GM18907 (cell line): Measurements from ENCODE around the gene SPOP.
"Not testable (repeated sequence)": the region's sequence is repeated elsewhere in the genome, so short reads cannot be mapped to it uniquely, and the experiment has no call there.

Source experiments
- ATAC-seq: cut with Tn5 transposase; IDR thresholded peaks from one replicate; pipeline ENCODE4 v1.9.1; 2021; ENCODE audit warnings: mild to moderate bottlenecking, moderate library complexity; ENCODE audit not compliant: unreplicated experiment

SPOP gene

DNA sequence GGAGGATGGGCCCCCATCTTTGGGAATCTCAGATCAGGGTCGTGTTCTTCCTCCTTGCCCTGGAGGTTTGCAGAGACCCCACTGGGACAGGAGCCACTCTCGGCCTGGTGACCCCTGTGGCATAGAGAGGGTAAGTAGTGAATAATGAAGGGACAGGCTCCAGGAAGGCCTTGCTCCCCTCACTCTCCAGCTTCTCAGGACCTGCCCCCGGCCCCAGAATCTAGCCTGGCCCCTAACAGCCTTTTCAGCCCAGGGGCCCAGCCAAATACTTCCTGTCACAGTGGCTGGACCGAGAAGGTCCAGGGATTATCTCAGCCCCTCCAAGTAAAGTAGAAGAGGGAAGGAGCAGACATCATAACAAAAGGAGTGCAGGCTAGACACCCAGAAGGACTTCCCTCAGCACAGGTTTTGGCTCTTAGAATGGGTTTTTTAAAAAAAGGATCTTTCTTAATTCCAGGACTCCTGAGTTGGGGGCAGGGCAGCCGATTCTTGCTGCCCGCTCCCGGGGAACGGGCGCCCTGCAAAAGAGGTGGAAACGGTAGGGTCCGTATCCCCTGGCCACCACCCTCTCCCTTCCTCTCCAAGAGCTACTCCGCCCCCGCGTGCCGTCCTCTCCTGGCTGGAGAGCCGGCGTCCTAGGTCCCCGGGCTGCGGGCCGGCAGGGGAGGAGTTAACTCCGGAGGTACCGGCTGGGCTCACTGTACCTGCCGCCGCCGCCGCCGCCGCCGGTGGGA lies 102.8 kb downstream of the SPOP start:
- no peak for ATAC-seq

DNA sequence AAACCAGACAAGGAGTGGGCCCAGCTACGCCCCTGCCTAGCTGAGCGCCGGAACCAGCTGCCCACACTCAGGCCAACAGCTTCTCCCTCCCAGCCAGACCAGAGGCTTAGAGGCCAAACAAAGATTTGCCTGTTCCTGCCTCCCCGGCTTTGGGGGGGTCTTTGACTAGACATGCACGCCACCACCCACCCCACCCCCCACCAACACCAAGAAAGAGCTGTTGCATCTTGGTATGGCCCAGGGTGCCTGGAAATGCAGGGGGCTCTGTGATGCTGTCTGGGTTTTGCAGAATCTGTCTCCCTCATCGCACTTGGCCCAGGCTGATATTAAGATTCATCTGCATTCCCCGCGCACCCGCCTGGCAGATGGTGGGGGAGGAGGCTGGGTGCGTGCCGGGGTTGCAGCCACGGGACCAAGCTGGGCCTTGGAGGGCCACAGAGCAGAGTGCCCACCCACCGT lies 103.5 kb downstream of the SPOP start:
- ATAC-seq: no peak

DNA sequence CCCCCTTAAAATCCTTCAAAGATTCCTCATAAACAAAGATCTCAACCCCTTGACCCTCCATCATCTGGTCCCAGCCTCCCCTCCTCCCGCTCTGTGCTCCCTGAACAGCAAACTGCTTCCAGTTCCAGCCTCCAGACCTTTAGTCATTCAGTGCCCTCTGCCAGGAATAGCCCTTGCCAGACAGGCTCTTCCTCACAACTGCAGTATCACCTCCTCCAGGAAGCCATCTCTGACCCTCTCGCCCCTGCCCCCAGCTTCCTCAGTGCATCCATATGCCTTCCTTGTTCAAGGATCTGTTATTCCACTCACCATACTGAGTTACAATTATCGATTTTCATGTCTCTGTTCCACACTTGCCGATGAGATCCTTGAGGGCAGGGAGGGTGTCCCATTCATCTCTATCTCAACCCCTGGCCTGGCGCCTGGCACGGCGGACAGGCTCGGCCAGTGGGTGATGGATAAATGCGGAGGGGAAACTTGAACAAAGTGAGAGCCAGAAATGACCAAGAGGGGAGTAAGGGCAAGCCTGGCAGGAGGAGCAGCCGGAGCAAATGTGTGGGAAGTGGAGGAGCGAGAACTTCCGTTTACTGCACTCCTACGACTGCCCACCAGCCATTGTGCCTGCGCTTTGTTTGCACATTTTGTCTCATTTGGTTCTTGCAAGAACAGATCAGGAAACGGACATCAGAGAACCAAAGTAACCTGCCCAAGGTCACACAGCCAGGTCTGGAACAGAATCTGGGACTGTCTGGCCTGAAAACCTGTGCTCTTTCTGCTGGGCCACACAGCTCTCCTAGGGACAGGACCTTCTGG lies 104.2 kb downstream of the SPOP start:
- ATAC-seq: no peak

DNA sequence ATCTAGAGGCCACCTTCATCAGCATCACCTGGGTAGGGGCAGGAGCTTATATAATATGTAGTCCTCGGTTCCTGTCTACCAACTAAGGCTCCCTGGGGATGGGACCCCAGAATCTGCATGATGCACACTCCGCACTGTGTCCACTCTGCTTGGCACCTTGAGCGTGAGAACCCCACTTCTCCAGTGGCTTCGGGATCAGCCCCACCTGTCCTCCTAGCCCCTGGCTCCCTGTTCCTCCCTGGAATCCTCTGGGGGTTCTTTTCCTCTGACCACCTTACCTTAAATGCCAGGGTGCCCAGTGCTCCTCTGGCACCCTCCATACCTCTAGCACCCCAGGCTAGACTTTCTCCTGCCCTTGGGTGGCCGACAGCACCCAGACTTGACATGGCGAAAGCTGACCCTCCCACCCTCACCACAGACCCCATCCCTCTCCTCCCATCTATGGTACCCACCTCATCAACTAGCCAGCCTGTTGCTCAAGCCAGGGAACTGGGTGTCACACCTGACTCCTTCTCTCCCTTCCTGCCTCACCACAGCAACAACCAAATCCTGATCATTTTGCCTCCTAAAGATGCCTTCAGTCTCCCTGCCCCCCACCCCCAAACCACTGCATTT lies 105.0 kb downstream of the SPOP start:
- no peak for ATAC-seq

DNA sequence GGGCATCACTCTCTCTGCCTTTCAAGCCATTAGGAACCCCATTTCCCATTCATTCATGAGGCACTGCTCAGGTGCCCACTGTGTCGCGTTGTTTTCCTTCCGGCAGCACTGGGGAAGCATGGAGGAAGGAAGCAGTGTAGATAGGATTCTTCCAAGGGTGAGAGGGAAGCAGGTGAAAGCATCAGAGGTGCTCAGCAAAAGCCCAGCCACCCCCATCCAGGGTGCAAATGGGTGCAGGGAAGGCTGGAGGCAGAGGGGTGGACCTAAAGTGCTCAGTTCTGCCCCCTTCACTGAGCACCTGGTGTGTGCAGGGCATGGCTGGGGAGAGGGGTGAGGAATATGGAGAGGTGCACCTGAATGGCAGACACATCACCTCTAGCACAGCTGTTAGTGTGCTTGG lies 105.7 kb downstream of the SPOP start:
- no peak for ATAC-seq

DNA sequence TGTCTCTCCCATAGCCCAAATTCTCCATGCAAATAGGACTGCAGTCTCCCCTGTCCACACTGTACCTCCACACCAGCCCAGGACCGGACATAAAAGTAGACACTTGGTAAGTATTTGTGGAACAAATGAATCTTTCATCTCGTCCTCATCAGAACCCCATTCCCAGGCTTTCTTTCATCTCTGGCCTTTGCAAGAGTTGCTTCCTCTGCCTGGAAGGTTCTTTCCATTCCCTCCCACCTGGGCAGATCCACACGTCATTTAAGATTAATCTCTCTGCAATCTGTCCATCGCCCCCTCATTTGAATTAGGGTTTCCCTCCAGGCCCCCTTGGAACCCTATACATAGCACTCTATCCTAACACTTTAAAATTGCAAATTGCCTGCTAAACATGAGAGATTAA lies 106.1 kb downstream of the SPOP start:
- ATAC-seq: no peak

DNA sequence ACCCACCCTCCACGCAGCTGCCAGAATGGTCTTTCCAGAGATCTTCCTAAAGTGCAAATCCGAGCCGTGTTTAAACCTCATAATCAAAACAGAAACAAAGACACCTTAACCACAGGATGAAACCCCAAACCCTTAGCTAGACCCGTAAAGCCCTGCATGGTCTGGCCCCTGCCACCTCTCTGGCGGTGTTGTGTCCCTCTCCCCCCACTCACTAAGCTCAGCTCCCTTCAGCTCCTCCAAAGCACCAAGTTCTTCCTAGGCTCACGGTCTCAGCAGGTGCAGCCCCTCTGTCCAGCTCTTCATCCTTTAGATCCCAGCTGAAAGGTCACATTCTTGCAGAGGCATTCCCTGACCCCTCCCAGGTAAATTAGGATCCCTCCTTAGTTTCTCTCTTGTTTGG lies 106.6 kb downstream of the SPOP start:
- no peak for ATAC-seq

DNA sequence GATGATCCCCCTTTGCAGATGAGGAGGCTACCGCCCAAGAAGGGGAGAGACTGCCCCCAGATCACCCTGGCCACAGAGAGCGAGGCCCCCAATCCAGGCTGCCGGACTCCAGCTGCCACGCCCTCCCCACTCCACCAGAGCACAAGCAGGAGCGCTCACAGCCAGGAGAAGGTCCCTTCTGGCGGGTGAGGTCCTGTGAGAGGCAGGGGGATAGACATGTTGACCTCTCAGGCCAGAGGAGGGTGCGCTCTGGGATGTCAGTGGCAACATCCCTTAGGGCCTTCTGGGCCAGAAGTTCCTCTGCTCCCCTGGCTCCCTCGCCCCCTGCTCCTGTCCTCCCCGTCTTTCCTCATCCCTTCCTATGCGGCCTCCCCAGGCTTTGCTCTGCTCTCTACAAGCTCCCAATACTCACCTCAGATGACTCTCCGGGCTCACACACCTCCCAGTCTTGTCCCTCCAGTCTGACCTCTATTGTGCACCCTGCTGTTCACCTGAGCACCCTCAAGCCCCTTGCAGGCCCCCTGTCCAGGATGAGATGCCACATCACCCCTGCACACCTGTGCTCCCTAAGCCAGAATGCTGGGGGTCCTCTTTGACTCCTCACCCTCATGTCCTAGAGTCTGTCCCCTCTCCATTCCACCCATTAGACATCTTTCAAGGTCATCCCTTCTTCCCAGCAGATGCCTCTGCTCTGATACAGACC lies 107.2 kb downstream of the SPOP start:
- ATAC-seq: no peak

DNA sequence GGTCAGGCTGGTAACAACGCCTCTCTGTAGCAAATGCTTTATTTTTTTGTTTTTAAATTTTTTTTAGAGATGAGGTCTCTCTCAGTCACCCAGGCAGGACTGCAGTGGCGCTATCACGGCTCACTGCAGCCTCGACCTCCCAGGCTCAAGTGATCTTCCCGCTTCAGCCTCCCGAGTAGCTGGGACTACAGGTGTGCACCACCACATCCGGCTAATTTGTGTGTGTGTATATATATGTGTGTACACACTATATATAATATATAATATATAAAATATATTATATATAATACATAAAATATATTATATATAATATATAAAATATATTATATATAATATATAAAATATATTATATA lies 109.2 kb downstream of the SPOP start:
- ATAC-seq: not testable (repeated sequence)

DNA sequence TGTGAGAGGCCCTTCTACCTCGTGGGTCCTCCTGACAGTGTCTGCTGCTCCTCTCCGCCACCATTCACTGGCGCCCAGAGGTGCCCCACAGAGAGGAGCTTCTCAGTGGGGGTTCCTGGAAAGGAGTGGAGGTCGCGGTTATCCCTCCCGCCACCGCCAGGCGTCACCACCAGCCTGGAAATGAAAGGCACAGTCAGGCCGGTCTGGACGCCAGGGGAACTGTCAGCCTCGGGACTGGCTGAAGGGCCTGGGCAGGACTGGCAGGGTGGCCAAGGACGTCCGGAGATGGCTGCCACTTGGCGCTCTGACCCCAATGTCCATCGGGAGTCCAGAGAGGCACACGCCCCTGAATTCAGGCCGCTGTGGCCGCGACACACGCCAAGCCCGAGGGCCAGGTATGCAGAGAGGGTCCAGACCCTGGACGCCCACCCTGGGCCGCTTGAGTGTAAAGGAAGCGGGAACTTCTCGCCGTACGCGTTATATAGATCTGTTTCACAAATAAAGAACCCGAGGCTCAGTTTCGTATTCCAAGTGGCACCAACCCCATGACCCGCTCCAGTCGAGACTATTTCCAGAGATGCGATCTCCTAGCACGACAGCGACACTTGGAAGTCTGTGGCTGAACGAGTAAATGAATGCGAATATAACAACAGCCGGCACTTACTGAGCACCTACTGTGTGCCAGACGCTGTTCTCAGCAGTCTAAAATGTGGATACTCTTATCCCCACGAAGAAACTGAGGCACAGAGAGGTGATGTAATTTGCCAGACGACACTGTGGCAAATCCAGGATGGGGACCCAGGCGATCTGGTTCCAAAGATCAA lies 109.8 kb downstream of the SPOP start:
- peak; percentile 60 for ATAC-seq

DNA sequence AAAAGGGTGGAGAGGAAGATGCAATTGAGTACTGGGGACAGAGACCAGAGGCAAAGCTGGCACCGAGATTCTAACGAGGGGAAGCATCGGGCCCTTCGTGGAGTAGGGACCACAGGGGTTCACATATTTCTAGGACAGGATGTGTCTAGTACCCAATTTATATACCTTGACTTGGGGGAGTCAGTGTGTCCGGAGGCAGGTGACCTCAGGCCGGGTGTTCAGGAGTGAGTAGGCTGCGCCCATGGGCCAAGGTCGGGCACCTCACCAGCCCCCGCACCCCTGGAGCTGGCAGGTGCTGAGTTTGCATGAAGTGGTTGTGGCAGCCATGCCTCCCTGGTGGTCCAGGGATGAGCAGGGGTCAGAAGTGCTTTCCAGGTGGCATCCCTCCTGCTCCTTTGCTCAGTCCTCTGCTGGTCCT lies 110.8 kb downstream of the SPOP start:
- ATAC-seq: no peak

DNA sequence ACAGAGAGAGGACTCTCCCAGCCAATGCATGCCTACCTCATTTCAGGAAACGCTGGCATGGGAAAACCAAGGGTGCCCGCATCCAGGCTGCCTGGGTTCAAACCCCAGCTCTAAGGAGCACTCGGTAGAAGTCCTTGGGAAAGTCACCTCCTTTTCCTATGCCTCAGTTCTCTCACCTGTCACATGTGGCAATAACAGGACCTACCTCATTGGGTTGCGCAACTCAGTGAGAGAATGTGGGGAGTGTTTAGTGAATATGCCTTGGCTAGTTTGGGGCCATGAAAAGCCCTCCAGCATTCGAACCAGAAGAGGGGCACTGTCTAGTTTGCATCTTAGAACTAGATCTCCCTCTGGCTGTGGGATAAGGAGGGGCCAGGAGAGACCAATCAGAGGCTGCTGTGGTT lies 111.2 kb downstream of the SPOP start:
- ATAC-seq: no peak

DNA sequence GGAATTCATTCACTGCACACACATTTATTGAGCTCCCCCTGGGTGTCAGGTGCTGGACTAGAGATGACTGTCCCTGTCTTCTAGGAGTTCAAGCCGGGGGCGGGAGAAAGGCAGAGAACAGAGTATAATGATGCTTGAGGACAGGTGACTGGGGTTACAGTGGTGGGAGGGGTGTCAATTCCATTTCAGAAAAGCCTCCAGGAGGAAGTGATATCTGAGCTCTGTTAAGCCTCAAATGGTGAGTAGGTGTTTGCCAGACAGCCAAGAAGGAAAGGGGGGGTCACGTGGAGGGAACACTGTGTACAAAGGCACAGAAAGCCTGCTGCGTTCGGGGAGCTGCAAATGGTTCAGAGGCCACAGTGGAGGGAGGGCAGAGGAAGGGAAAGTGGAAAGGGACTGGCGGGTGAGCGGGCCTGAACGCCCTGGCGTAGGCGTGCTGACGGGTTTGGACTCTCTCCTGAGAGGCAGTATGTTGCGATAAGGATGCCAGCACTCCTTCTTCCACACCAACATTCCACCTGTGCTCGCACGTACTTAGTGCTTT lies 111.9 kb downstream of the SPOP start:
- no peak for ATAC-seq

DNA sequence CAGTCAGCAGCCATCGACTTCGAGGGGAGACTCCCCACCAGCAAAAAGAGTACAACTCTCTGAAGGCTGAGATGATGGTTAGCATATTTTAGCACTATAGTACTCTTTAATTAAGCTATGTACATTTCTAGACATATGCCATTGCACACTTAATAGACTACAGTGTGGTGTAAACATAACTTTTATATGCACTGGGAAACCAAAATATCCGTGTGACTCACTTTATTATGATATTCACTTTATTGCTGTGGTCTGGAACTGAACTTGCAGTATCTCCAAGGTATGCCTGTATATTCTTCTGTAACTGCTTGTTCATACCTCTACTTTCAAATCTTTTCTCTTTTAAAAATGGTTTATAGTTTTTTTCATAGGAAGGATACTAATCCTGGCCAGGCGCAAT lies 113.3 kb downstream of the SPOP start:
- no peak for ATAC-seq

DNA sequence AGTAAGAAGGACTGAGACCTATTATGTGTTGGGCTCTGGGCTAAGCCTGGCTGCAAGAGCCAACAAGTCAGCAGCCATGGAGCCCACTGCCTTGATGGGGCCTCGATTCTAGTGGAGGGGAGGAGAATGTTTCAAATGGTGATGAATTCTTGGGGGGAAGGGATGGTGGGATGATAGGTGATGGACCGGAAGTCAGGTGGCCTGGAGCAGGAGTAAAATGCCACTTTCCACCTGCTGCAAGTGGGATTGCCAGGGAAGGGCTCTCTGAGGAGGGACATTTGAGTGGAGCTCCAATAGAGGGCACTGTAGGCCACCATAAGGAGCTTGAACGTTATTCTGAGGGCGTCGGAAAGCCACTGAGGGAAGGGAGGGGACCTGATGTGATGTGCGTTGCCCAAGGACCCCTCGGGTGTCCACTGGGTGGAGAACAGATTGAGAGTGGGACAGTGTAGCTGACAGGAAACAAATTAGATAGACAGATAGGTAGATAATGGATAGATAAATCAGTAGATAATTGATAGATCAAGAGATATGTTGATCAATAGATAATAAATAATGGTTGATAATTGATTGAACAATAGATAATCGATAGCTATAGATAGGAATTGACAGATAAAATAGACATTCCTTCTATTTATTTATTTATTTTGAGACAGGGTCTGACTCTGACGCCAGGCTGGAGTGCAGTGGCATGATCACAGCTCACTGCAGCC lies 120.4 kb downstream of the SPOP start:
- no peak for ATAC-seq

DNA sequence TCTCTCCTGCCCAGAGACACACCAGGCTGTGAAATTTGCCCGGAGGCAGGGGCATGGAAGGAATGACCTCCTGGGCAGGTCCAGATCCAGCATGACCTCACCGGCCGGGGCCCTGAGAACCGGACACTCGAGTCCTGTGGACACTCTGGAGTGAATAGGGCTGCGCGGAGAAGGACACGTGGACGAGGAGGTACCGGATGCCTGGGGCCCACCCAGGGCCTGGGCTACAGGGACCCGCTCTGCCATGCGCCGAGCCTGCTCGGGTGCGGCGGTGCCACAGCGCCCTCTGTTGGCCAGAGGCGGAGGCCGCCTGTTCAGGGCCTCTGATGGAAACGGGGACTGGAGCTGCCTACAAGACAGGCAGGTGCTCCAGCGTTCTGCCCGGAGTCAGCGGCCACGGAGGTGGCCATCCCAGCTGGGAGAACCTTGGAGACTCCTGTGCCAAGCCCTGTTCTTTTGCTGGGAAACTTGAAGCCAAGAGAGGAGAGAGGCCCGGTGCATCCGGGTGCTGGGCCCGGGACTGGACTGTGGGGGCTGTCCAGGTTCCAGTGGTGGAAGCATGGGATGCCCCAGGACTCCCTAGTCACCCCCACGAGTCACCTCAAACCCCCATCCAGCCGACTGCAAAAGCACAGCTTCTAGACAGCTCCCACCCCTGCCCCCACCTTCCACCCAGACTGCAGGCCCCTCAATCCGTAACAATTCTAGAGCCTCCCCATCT lies 121.5 kb downstream of the SPOP start:
- ATAC-seq: peak; percentile 58

DNA sequence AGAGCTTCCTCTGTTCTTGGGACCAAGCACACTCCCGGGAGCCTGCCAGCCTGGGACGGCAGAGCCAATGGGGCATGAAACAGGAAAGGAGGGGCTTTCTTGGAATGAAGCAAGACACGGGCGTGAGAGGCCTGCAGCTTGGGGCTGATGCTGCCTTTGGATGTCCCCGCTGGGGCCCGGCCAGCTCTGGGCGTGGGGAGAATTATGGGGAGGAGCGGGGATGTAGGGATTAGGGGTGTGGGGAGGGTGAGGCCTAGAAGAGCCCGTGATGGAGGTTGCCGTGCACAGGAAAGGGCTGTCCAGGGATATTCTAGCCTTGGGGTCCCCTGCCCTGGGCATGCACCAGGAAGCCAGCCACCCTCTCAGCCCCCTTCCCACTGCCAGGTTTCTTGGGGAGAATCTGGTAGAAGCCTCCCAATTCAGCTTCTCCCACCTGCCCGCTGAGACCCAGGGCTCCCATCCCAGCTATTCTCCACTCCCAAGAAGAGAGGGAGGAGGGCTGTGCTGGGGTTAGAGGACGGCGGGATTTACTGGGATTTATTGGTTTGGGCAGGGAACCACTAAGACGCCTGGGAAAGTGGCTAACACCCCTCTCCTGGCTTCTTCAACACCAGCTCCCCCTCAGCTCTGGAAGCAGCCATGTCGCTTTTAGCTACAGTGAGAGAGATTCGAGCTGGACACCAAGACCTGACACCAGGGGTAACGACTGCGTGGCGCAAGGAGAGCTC lies 122.2 kb downstream of the SPOP start:
- ATAC-seq: no peak
